ENCODE measurements around the gene TDP1.
"Not testable (repeated sequence)": the region's sequence is repeated elsewhere in the genome, so short reads cannot be mapped to it uniquely, and the experiment has no call there.

TDP1 gene

DNA sequence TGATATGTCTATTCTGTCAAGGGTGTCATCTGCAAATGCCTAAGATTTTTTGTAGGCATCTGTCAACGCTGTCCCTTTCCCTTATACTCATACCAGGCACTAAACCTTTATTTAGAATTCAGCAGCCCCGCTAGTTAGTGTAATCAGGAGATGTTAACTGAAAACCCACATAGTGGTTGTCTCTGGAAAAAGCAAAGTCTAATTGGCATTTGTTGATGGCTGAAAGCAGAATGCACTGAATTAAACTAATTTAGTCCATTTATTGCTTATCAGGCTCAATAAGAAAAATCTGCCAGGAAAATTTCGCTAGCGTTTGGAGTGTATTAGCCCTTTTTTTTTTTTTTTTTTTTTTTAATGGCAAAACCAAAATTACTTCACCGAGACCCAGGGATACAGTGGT lies 34.5 kb downstream of the TDP1 start:
- DNase-seq (ENCODE audit: low spot score): no peak

DNA sequence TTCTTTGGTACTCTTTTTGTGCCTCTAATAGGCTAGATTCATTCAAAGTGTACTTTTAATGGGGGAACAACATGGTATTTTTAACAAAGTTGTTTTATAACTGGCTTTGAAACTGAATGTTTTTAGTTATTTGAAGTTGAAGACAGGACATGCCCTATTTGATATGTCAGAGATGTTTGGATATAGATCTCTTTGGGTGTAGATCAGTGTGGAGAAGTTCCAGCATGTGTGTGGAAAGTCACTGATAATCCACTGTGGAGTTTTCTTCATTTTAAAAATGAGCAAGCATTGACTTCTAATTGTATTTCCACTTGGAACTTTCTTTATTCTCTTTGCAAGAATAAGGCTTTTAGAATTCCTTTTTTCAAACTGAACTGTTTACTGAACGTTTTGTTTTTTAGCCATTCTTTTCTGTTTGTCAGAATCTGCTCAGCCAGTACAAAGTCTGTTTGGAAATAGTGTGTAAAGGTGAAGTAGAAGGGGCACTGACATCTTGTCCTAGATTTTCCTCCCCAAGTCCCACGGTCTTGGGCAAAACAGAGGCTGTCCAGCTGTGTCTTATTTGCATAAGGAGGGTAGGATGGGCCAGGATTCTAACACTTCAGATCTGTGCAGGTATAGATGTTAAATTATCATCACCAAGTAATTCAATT lies 35.0 kb downstream of the TDP1 start:
- DNase-seq (ENCODE audit: low spot score): no peak

DNA sequence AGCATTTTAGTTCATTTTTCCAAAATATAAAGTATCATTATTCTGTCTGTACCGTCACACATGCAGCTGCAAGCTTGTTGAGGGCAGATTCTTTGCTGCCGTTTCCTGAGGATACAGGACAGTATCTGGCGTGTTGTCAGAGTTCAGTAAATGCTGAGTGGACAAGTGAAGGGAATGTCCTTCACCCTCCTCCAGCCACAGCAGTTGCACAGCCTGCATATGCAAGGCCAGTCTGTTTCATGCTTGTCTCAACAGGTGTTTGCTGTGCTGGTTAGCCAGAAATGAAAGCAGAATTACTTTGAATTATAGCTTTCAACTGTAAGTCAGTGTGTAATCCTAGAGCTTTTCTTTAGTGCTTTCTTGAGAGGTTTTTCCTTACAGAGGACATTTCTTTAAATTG lies 36.5 kb downstream of the TDP1 start:
- no peak for DNase-seq (ENCODE audit: low spot score)

DNA sequence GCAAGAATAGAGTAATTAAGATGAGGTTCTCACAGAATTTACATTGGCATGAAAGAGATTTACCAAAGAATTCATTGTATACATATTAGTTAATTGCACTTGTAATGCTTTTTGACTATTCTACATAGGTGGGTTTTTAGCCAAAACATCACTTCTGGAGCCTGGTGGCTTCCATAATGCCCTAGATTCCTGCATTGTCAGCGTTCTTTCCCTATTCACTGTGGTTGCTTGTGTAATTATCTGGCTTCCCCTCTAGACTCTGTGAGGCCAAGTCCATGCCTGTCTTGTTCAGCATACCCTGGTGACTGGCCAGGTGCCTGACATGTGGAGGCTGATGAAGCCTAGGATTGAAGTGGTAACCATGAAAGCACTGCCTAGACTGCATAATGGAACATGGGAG lies 41.2 kb downstream of the TDP1 start:
- no peak for DNase-seq (ENCODE audit: low spot score)

DNA sequence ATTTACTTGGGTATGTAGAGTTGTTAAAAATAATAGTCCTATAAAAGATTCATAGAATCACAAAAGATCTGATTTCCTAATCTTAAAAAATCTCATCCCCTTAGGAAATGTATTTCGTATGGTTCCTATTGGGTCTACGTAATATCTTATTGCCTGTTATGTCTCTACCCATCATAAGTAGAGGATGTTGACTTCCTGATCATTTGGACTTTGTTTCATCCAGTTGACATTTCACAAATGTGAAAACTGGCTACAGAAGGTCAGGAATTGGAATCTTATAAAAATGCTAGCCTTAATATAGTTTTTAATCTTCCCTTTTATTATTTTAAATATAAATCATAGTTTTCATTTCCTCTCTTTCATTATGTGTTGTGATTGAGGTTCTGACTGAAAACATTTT lies 45.2 kb downstream of the TDP1 start:
- DNase-seq (ENCODE audit: low spot score): no peak

DNA sequence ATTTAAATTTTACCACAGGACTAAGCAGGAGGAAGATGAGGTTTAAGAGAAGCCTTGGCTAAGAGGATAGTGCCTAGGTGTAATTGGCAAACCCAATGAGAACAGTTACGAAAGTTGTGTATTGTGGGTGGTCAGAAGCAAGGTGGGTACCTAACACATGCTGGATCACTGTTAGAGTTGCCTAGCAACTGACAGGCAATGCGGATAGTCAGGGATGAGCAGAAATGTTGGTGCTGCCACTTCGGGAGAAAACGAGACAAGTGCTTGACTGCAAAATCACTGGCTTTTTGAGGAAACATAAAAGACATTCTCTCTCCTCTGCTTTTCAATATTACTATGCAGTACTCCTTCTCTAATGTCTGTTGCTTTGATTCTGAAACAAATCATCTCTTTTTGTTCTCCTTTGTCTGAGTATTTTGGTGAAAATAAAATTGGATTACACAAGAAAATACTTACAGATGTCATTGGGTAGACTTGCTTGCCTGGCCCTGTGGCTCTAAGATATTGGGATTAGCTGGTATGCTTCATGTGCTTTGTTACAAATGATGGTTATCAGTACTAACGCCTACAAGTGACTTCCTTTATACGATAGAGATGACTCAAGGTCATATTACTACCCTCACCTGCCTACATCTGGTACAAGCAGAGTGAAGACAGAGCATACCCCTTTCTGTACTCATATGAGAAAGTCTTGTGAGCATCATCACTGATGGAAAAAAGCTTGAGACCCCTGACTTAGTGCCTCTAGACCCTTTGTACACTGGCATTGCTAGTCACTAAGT lies 48.0 kb downstream of the TDP1 start:
- no peak for DNase-seq (ENCODE audit: low spot score)

DNA sequence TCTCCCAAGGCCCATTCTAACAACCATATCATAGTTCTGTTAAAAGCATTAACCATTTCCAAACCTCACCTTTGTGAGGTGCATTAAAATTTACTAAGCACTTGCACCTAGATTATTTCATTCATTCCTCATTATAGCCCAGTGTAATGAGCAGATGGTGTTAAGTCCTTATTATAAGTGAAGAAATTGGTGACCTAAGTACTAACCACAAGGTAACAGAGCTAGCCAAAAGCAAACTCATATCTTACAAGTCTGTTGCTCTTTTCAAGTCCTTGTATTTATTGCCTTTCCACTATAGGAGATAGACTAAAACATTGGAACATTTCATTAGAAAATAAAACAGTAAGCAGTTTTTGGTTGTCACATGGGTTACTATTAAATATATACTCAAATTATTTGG lies 49.7 kb downstream of the TDP1 start:
- DNase-seq (ENCODE audit: low spot score): no peak

DNA sequence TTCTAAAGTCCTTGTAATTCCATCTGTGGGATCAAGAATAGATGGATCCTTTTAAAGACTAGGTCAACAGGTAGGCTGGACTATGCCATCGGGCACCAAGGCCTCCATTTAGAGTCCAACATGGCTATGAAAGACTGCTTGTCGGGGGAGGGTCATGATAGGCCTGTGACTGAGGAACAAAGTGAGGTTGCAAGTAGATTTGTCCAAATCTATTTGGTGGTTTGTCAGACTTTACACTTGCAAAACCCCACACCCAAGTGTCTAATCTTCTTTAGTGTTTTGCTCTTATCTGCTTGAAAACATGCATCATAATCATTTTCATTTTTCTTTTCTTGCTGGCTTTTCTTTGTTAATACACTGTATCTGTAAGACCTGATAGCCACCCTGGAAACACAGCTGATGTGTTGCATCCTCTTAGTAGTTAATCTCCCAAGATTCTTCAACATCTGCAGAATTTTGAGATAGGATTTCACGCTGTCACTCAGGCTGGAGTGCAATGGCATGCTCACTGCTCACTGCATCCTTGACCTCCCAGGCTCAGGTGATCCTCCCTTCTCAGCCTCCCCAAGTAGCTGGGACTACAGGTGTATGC lies 50.3 kb downstream of the TDP1 start:
- DNase-seq (ENCODE audit: low spot score): no peak

DNA sequence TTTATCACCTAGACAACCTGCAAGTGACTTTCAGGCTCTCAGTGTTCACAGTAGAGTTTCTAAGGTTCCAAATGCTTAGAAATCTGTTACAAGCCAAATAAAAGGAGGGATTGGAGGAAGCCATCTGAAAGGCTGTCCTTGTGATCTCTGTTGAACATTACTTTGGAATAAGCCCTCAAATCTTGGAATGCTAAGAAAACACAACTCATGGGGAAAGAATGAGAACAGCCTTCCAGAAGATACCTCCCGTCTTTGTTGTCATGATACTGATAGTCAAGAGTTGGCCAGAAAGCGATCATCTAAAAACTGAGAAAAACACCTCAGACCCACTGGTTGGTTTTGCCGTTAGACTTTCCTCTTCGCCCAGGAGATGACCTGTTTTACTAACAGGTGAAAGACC lies 61.6 kb downstream of the TDP1 start:
- DNase-seq (ENCODE audit: low spot score): no peak

DNA sequence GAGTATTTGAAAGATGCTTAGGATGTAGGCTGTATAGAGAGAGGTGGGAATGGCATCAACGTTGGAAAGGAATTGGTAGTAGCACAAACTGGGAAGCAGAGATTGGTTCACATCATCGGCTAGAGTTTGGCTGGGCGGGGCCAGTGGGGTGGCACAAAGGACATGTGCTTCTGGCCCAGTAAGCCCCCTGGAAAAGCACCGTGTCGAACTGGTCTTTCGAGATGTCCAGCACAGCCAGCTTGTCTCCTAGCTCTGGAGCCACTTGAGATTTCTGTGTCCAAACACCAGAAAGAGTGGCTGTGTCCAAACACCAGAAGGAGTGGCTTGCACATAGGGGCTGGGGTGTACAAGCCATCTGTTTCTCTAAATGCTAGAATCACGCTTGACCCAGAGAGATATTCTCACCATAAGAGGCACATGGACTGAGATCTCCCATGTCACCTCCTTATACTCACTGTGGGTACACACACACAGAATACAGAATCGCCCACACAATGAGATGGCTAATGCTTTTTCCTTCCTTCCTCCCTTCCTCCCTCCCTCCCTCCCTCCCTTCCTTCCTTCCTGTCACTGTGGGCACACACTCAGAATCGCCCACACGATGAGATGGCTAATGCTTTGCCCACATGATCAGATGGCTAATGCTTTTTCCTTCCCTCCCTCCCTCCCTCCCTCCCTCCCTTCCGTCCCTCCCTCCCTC lies 64.2 kb downstream of the TDP1 start:
- DNase-seq (ENCODE audit: low spot score): peak; percentile 9

DNA sequence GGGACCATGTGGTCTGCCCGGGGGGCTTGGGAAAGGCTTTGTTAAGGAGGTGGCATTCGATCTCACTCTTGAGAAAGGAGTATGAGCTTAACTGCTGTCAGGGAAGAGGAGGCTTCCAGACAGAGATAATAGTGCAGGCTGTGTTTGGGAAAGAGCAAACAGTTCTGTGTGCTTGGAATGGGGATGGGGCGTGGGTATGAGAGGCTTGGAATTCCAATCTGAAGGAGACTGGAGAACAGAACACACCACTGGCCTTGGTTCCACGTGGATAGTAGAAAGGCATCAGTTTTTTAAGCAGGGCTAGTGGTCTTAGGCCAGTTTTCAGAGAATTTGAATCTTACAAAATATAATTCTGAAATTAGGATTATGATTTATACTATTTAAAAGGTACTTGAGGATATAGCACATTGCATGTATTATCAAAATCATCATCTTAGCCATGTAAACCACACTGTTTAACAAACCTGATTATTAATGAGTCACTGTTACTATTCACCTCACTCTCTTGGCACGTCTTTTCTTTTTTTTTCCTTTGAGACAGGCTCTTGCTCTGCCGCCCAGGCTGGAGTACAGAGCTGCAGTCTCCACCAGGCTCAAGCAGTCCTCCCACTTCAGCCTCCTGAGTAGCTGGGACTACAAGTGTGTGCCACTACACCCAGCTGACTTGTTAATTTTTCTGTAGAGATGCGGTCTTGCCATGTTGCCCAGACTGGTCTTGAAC lies 67.6 kb downstream of the TDP1 start:
- no peak for DNase-seq (ENCODE audit: low spot score)

DNA sequence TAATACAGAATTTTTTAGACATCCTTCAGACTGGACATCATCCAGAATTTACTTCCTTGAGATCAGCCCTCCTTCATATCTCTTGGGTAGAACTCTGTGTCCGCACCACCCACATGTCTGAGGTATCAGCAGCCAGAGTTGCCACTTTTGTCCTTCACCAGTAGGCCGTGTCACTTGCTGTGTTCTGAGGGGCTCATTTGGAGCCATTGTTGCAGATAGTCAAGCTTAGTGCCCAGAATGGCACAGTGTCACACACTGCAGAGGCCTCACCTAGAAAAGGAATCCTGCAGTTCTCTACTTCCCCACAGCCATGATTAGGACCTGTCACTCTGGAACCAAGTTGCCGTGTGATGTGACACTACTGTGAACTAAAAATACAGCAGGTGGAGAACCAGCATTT lies 69.2 kb downstream of the TDP1 start:
- no peak for DNase-seq (ENCODE audit: low spot score)

DNA sequence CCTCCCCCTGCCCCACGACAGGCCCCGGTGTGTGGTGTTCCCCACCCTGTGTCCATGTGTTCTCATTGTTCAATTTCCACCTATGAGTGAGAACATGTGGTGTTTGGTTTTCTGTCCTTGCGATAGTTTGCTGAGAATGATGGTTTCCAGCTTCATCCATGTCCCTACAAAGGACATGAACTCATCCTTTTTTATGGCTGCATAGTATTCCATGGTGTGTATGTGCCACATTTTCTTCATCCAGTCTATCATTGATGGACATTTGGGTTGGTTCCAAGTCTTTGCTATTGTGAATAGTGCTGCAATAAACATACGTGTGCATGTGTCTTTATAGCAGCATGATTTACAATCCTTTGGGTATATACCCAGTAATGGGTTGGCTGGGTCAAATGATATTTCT lies 70.9 kb downstream of the TDP1 start:
- DNase-seq (ENCODE audit: low spot score): not testable (repeated sequence)

DNA sequence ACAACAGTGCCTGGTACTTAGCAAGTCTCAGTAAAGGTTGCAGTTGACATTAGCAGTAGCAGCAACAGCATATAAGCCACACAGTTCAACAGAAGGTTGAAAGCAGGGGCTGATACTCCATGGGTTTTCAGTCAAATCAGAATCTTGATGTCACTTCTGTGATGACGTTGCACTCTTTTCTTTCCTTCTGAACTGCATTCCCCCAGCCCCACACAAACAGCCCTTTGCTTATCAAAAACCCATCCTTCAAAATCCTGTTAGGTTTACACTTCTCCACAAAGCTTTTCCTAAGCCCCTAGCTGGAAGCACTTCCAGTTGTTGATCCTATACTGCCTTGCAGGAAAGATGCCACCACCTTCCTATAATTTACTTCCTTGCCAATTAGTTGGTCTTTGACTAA lies 72.1 kb downstream of the TDP1 start:
- no peak for DNase-seq (ENCODE audit: low spot score)

DNA sequence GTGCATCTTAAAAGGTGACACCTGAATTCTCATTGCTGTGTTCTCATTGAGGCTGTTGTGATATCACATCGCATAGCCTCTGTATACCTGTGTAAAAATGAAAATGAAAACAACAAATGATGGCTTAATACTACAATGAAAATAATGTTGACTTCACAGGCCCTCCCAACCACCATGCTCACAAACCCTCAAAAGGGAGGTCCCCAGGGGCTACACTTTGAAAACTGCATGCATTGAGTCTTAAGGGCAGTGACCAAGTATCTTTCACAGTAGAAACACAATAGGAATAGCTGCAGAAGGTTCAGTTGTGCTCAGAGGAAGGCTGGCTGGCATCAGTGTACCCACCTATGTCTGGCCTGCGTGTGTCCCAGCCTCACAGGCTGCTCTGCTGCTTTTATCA lies 78.4 kb downstream of the TDP1 start:
- no peak for DNase-seq (ENCODE audit: low spot score)

DNA sequence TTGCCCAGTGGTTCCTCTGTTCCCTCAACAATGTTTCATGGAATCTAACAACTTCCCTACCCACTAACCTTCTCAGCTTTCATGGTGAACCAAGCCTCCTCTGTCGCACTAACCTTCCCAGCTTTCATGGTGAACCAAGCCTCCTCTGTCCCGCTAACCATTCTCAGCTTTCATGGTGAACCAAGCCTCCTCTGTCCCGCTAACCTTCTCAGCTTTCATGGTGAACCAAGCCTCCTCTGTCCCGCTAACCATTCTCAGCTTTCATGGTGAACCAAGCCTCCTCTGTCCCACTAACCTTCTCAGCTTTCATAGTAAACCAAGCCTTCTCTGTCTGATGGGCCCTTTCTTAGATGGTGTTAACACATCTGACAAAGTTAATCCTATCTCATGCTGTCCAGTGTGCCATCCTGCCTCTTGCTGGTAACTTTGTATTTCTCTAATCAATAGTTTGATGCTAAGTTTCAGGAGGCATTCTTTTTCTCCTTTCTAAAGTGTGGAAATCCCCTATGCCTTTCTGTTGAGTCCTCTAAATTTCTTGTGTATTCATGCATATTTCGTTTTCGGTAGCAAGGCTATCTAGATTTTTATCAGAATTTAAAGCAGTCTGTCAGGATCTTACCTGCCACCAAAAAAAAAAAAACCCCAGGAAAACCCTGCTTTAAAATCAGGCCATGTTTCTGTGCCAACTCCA lies 79.3 kb downstream of the TDP1 start:
- DNase-seq (ENCODE audit: low spot score): no peak

DNA sequence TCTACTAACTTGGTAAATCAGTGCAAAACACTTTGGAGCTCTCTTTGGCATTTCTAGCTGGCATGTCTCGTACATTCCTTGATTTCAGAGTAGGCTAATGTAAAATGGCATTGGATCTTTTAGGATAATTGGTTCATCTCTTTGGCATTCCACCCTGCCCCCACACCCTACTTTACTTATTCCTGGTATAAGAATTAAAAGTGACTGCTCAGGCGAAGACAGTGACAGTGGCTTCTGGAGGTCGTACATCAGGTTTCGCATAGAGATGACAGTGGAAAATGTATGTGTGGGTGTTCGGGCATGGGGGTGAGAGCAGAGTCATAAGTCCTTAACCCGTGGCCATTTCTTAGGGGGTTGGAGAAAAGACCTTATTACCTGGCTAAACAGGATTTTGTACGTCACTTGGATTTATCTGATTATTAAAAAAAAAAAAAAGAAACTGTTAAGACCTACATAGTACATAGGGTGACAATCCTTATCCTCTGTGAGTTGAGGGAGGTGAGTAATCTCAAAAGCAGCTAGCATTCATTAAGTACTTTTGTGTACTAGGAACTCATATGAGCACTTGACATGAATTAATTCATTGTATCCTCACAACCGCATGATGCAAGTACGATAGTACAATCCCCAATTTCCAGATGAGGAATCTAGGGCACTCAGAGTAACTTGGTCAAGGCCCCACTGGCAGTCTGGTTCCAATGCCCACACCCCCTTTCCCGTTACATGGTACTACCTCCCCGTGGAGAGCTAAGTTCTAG lies 83.7 kb downstream of the TDP1 start:
- no peak for DNase-seq (ENCODE audit: low spot score)

DNA sequence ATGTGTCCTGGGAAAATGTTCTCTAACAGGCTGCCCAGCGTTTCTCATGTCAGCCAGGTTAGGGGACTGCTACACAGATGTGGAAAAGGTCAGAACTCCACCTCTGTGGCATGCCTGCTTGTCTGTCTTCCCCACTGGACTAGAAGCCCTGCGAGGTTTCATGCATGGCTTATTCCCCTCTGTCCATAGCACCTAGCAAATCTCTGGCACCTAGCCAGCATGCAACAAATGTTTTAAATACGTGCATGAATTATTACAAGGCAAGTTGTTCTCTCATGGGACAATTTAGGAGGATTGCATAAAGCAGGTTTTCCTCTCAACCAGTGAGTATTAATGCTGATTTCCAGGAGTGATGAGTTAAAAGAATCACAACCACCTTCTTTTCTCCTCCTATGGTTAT lies 84.7 kb downstream of the TDP1 start:
- DNase-seq (ENCODE audit: low spot score): no peak

DNA sequence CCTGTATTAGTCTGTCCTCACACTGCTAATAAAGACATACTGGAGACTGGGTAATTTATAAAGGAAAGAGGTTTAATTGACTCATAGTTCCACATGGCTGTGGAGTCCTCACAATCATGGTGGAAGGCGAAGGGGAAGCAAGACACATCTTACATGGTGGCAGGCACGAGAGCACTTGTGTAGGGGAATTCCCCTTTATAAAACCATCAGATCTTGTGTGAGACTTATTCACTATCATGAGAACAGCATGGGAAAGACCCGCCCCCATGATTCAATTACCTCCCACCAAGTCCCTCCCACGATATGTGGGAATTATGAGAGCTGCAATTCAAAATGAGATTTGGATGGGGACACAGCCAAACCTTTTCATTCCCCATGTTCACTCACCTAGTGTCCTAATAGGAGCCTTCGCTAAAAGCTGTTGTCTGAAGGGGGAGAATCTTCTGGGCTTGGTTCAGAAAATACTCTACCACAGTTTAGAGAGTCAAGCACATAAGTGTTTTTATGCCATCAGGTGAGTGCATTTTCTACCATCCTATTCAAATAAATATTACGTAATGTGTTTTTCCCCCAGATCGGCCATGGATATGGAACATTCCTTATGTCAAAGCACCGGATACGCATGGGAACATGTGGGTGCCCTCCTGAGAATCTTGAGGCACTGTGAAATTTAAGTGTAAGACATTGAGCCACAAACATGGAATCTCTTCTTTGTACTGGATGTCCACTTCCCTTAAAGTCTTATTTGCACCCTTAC lies 86.9 kb downstream of the TDP1 start:
- DNase-seq (ENCODE audit: low spot score): no peak

DNA sequence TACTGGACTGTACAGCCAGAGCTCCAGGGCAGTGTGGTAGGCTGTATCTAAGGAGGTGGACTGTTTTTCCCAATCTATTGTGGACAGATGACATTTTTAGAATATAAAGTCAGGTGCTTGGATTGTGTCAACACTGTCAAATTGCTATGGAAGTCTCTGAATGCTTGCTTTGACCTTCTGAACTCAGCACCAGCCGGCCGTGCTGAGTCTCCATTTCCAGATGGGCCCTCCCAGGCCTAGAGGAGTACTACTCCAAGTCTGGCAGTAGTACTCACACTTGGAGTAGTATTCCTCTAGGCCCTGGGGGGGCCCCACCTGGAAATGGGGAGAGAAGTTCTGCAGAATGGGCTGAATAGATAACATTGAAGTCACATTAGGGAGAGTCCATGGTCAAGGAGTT lies 89.9 kb downstream of the TDP1 start:
- no peak for DNase-seq (ENCODE audit: low spot score)
